HCT116 (cell line): ENCODE data around the gene PSMD5. TPM values are rescaled to one million over a fixed set of nuclear protein-coding genes. Genes with fewer than 3 reads are reported as not detected.

Experiments used
- ATAC-seq: fragments of 200-7000 bp; cut with Tn5 transposase; 2 replicates; pipeline ENCODE4 v1.9.1; 2020; ENCODE audit warnings: mild to moderate bottlenecking, moderate library complexity
- BruUV-seq: library from RNA; stranded (reverse); fragments of 400-500 nt; replicated peaks from 2 replicates; lab custom pipeline; 2021; lab: Mats Ljungman, UMichigan
- CTCF ChIA-PET: fragments of 300-600 bp; sonication (Branson Sonifier 250); formaldehyde crosslinking; loops from one replicate; lab custom pipeline; 2021; ENCODE audit warnings: antibody characterized with exemption; lab: Charles Lee
- POLR2A ChIA-PET: fragments of 300-600, 350-600 bp; sonication (Branson Sonifier 250); formaldehyde crosslinking; loops from one replicate; lab custom pipeline; 2021; ENCODE audit warnings: antibody characterized with exemption; lab: Charles Lee
- RAD21 ChIA-PET, 2 experiments: fragments of 300-600 bp; sonication (Branson Sonifier 250); formaldehyde crosslinking; loops; one replicate each; lab custom pipeline; 2023; ENCODE audit warnings: low total read pairs in 2 of 2; ENCODE audit not compliant: uncharacterized antibody in 2 of 2, unreplicated experiment in 2 of 2, low non-redundant PET in 1 of 2; lab: Charles Lee
- DNase-seq: peaks from one replicate; pipeline ENCODE4 v3.0.0-alpha.2; 2010; ENCODE audit warnings: low read depth, low spot score
- H2AFZ ChIP-seq: fragments of 200-600 bp; shearing (Covaris generic), sonication (generic); 2 replicates; pipeline ENCODE4 v1.6.1; 2017; ENCODE audit warnings: low read depth, mixed run types, mixed read lengths, antibody characterized with exemption, low read length; ENCODE audit not compliant: poor library complexity, severe bottlenecking
- H3K27ac ChIP-seq: 2 replicates; pipeline ENCODE4 v1.5.1; 2012; ENCODE audit warnings: low read depth, low read length
- H3K27me3 ChIP-seq: fragments of 200-600 bp; sonication (generic); 2 replicates; pipeline ENCODE4 v1.6.1; 2016; ENCODE audit warnings: mixed run types, low read length, mixed read lengths; ENCODE audit not compliant: insufficient read depth
- H3K36me3 ChIP-seq, 2 experiments: fragments of 200-500 bp in 1 of 2; fragments of 200-600 bp in 1 of 2; sonication (Bioruptor generic) in 1 of 2; sonication (generic) in 1 of 2; 2 replicates each; pipeline versions ENCODE4 v1.5.1 to v1.6.1; 2014 to 2016; ENCODE audit warnings: low read length in 2 of 2, inconsistent platforms in 1 of 2, mixed read lengths in 1 of 2, mixed run types in 1 of 2; ENCODE audit not compliant: insufficient read depth in 2 of 2, control insufficient read depth in 1 of 2
- H3K4me1 ChIP-seq, 2 experiments: fragments of 200-600 bp in 1 of 2; sonication (generic) in 1 of 2; 2 replicates each; pipeline versions ENCODE4 v1.5.1 to v1.6.1; 2012 to 2017; ENCODE audit warnings: low read length in 2 of 2, inconsistent platforms in 1 of 2, mild to moderate bottlenecking in 1 of 2, mixed read lengths in 1 of 2, mixed run types in 1 of 2, moderate library complexity in 1 of 2; ENCODE audit not compliant: insufficient read depth in 2 of 2, control insufficient read depth in 1 of 2
- H3K4me2 ChIP-seq: fragments of 200-600 bp; sonication (generic); 2 replicates; pipeline ENCODE4 v1.6.1; 2017; ENCODE audit warnings: mixed run types, low read length, mixed read lengths
- H3K4me3 ChIP-seq, 2 experiments: fragments of 200-600 bp in 1 of 2; sonication (generic) in 1 of 2; replicated peaks in 1 of 2; 2 replicates each; pipeline ENCODE4 v1.5.1; 2011 to 2016; ENCODE audit warnings: low read length in 2 of 2, control low read depth in 1 of 2, low read depth in 1 of 2, mild to moderate bottlenecking in 1 of 2, mixed read lengths in 1 of 2, mixed run types in 1 of 2
- H3K79me2 ChIP-seq: fragments of 200-600 bp; sonication (generic); 2 replicates; pipeline ENCODE4 v1.6.1; 2017; ENCODE audit warnings: mild to moderate bottlenecking, mixed run types, low read length, moderate library complexity, mixed read lengths; ENCODE audit not compliant: insufficient read depth
- H3K9ac ChIP-seq: fragments of 200-600 bp; sonication (generic); 2 replicates; pipeline ENCODE4 v1.6.1; 2016; ENCODE audit warnings: low read length, mixed read lengths
- H3K9me2 ChIP-seq: fragments of 200-600 bp; sonication (generic), shearing (Covaris generic); 2 replicates; pipeline ENCODE4 v1.6.1; 2017; ENCODE audit warnings: mixed run types, mild to moderate bottlenecking, moderate library complexity; ENCODE audit not compliant: insufficient read depth
- H3K9me3 ChIP-seq, 2 experiments: fragments of 200-500 bp in 1 of 2; fragments of 200-600 bp in 1 of 2; sonication (Bioruptor generic) in 1 of 2; sonication (generic) in 1 of 2; 2 replicates each; pipeline ENCODE4 v1.6.1; 2014 to 2017; ENCODE audit warnings: low read length in 2 of 2, mixed read lengths in 2 of 2, inconsistent platforms in 1 of 2, low read depth in 1 of 2, mild to moderate bottlenecking in 1 of 2, mixed run types in 1 of 2, moderate library complexity in 1 of 2; ENCODE audit not compliant: control insufficient read depth in 1 of 2, insufficient read depth in 1 of 2
- H4K20me1 ChIP-seq: fragments of 200-600 bp; sonication (generic), shearing (Covaris generic); 2 replicates; pipeline ENCODE4 v1.6.1; 2017; ENCODE audit warnings: mixed run types, mild to moderate bottlenecking, moderate library complexity; ENCODE audit not compliant: insufficient read depth
- JUND ChIP-seq: IDR thresholded peaks from 2 replicates; pipeline ENCODE4 v1.6.1; 2012
- REST ChIP-seq: IDR thresholded peaks from 2 replicates; pipeline ENCODE4 v1.6.1; 2012; ENCODE audit warnings: low read depth
- SP1 ChIP-seq: IDR thresholded peaks from 2 replicates; pipeline ENCODE4 v1.6.1; 2012; ENCODE audit warnings: low read depth
- SRF ChIP-seq: IDR thresholded peaks from 2 replicates; pipeline ENCODE4 v1.6.1; 2012; ENCODE audit warnings: low read depth
- ZBTB33 ChIP-seq: IDR thresholded peaks from 2 replicates; pipeline ENCODE4 v1.6.1; 2011; ENCODE audit warnings: mild to moderate bottlenecking, low read length, moderate library complexity; ENCODE audit not compliant: insufficient replicate concordance; ENCODE audit errors: extremely low read depth
- intact Hi-C: fragments of 100-400 bp; cut with micrococcal nuclease; formaldehyde crosslinking; loops from 2 replicates; pipeline ENCODE4 v1.10.0; 2022
- total RNA-seq: library from RNA; stranded (reverse); gene quantifications from one replicate; pipeline ENCODE4 v1.2.1, GENCODE V29; 2021; ENCODE audit not compliant: unreplicated experiment

The PSMD5 gene
- total RNA-seq, 1 experiment from 2014 or later: 64.3 TPM

- H3K9ac ChIP-seq: no peak overlapping the region
- no peak overlapping the region for H3K4me2 ChIP-seq
- no peak for DNase-seq
- H3K27ac ChIP-seq: no peak overlapping the region
- no peak for ATAC-seq
- ChIA-PET RAD21 (no interaction called here), POLR2A (no interaction called here), CTCF (no interaction called here)
- H3K9me2 ChIP-seq: no peaks in the 10 kb centered on the region
- H3K79me2 ChIP-seq: no peaks in the 10 kb centered on the region
- no peak overlapping the region for H2AFZ ChIP-seq
- no peaks in the 10 kb centered on the region for H3K27me3 ChIP-seq
- no peaks in the 10 kb centered on the region for H4K20me1 ChIP-seq
- no peaks in the 10 kb centered on the region for H3K9me3 ChIP-seq
- no peaks in the 10 kb centered on the region for H3K36me3 ChIP-seq
- no peak overlapping the region for H3K4me3 ChIP-seq
- BruUV-seq: no TSS peak
- TF ChIP-seq REST: no peak
- no peak for TF ChIP-seq JUND
- TF ChIP-seq SP1: no peak
- TF ChIP-seq SRF: no peak
- TF ChIP-seq ZBTB33: no peak
- intact Hi-C loops: no loop called here
- peaks cover 0 to 9% of the 10 kb centered on the region in 2 experiments; a peak in 1 of 4 replicates for H3K4me1 ChIP-seq
These were observed 47.9 kb upstream of the PSMD5 start for GRCh38 chr9:120890320-120891244.
